Type B pancreatic cell (in vitro differentiated cells): Measurements from ENCODE around the gene MAP2K3. TPM values are rescaled to one million over a fixed set of nuclear protein-coding genes. Genes with fewer than 3 reads are reported as not detected.

ENCODE experiments used
- DNase-seq: peaks from one replicate; pipeline ENCODE4 v3.0.0; 2021; ENCODE audit warnings: mixed read lengths; ENCODE audit not compliant: unreplicated experiment; ENCODE audit errors: extremely low spot score
- H3K27ac Mint-ChIP-seq: 2 replicates; pipeline ENCODE4 v1.8.0; 2021; ENCODE audit warnings: mild to moderate bottlenecking, mixed read lengths
- H3K27me3 Mint-ChIP-seq: 2 replicates; pipeline ENCODE4 v1.8.0; 2021; ENCODE audit warnings: mixed read lengths
- H3K36me3 Mint-ChIP-seq: 2 replicates; pipeline ENCODE4 v1.8.0; 2021; ENCODE audit warnings: mixed read lengths
- H3K4me1 Mint-ChIP-seq: one replicate; pipeline ENCODE4 v1.8.0; 2021; ENCODE audit warnings: mixed read lengths; ENCODE audit not compliant: unreplicated experiment
- H3K4me3 Mint-ChIP-seq: 2 replicates; pipeline ENCODE4 v1.8.0; 2021; ENCODE audit warnings: mild to moderate bottlenecking, mixed read lengths
- H3K9me3 Mint-ChIP-seq: 2 replicates; pipeline ENCODE4 v1.8.0; 2021; ENCODE audit warnings: mixed read lengths
- total RNA-seq: library from RNA; stranded (reverse); gene quantifications from 2 replicates; pipeline ENCODE4 v1.2.1, GENCODE V29; 2021; ENCODE audit warnings: low replicate concordance
- TF ChIP-seq, protein P1 (sequence below): fragments of 200-600 bp; sonication (generic); conservative IDR thresholded peaks from 2 replicates; pipeline ENCODE4 v1.5.0; 2021; ENCODE audit warnings: antibody characterized with exemption, mild to moderate bottlenecking

MAP2K3 gene
- total RNA-seq, 1 donor from 2014 or later, result 23.6 TPM

- Mint-ChIP-seq H3K27me3 (no peaks in the 10 kb centered on the region), H3K9me3 (no peaks in the 10 kb centered on the region), H3K36me3 (no peaks in the 10 kb centered on the region), H3K4me1 (peaks cover 9% of the 10 kb centered on the region), H3K4me3 (no peak overlapping the region), H3K27ac (peak overlapping the region; percentile 55)
- DNase-seq, result no peak
- TF ChIP-seq, protein P1, sequence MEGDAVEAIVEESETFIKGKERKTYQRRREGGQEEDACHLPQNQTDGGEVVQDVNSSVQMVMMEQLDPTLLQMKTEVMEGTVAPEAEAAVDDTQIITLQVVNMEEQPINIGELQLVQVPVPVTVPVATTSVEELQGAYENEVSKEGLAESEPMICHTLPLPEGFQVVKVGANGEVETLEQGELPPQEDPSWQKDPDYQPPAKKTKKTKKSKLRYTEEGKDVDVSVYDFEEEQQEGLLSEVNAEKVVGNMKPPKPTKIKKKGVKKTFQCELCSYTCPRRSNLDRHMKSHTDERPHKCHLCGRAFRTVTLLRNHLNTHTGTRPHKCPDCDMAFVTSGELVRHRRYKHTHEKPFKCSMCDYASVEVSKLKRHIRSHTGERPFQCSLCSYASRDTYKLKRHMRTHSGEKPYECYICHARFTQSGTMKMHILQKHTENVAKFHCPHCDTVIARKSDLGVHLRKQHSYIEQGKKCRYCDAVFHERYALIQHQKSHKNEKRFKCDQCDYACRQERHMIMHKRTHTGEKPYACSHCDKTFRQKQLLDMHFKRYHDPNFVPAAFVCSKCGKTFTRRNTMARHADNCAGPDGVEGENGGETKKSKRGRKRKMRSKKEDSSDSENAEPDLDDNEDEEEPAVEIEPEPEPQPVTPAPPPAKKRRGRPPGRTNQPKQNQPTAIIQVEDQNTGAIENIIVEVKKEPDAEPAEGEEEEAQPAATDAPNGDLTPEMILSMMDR, result no peak
Observed at GRCh38 chr17:21247552-21248258, 36.8 kb upstream of the MAP2K3 start.

GRCh38 chr17:21248500-21248899, 36.0 kb upstream of the MAP2K3 start:
- no peak for DNase-seq
- H3K9me3 Mint-ChIP-seq, result no peaks in the 10 kb centered on the region
- no peak overlapping the region for H3K4me3 Mint-ChIP-seq
- TF ChIP-seq, protein P1, result no peak
- H3K4me1 Mint-ChIP-seq, result peaks cover 9% of the 10 kb centered on the region
- H3K36me3 Mint-ChIP-seq, result no peaks in the 10 kb centered on the region
- no peak overlapping the region for H3K27ac Mint-ChIP-seq
- H3K27me3 Mint-ChIP-seq, result no peaks in the 10 kb centered on the region

- no peaks in the 10 kb centered on the region for H3K27me3 Mint-ChIP-seq
- peaks cover 9% of the 10 kb centered on the region for H3K4me1 Mint-ChIP-seq
- H3K36me3 Mint-ChIP-seq, result no peaks in the 10 kb centered on the region
- no peak overlapping the region for H3K27ac Mint-ChIP-seq
- no peak overlapping the region for H3K4me3 Mint-ChIP-seq
- DNase-seq, result no peak
- no peaks in the 10 kb centered on the region for H3K9me3 Mint-ChIP-seq
- TF ChIP-seq, protein P1, result no peak
Observed at GRCh38 chr17:21249086-21249795, 35.3 kb upstream of the MAP2K3 start.

- Mint-ChIP-seq H3K4me3 (peak overlapping the region; percentile 12), H3K27me3 (no peaks in the 10 kb centered on the region)
Observed at GRCh38 chr17:21249920-21250703, 34.4 kb upstream of the MAP2K3 start.

GRCh38 chr17:21250854-21251253, 33.7 kb upstream of the MAP2K3 start:
- no peaks in the 10 kb centered on the region for H3K9me3 Mint-ChIP-seq
- peaks cover 9% of the 10 kb centered on the region for H3K4me1 Mint-ChIP-seq

More at GRCh38 chr17:21249920-21250703, 34.4 kb upstream of the MAP2K3 start:
- no peak overlapping the region for H3K27ac Mint-ChIP-seq
- H3K36me3 Mint-ChIP-seq, result no peaks in the 10 kb centered on the region
- TF ChIP-seq, protein P1, result no peak
- peaks cover 9% of the 10 kb centered on the region for H3K4me1 Mint-ChIP-seq
- no peak for DNase-seq
- H3K9me3 Mint-ChIP-seq, result no peaks in the 10 kb centered on the region

More at GRCh38 chr17:21250854-21251253, 33.7 kb upstream of the MAP2K3 start:
- Mint-ChIP-seq H3K27me3 (no peaks in the 10 kb centered on the region), H3K4me3 (peak overlapping the region; percentile 41), H3K36me3 (no peaks in the 10 kb centered on the region), H3K27ac (no peak overlapping the region)
- DNase-seq, result no peak
- TF ChIP-seq, protein P1, result no peak
